ENCODE measurements around the gene AEBP2.

GRCh38 chr12:19415563-19415962, 23.7 kb upstream of the AEBP2 start:
- TF ChIP-seq CTCF (IDR thresholded peaks at IDR 0.05) (no peak), POLR2A (IDR thresholded peaks at IDR 0.05) (no peak), POLR2AphosphoS5 (IDR thresholded peaks at IDR 0.05) (no peak), EP300 (IDR thresholded peaks at IDR 0.05) (no peak)
